ENCODE data around the gene ECD.
"Not testable (repeated sequence)": the region's sequence is repeated elsewhere in the genome, so short reads cannot be mapped to it uniquely, and the experiment has no call there.

Gene ECD

DNA sequence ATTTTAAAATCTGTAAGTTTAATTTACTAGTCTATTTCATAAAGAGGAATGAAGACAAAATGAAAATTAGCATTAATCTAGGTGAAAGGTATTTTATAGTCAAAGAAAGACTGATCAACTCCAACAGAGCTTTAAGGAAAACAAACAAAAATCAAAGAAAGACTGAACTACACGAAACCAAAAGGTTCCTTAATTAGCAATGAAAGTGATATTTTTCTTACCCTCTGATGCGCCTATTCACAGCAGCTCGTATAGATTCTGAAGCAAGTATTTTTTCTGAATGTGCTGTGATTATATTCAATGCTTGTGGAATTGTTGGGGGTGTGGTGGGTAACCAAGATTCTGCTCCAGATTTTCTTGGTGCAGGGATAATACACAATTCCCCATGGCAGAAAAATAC lies 11.8 kb downstream of the ECD start:
- no peak for DNase-seq

DNA sequence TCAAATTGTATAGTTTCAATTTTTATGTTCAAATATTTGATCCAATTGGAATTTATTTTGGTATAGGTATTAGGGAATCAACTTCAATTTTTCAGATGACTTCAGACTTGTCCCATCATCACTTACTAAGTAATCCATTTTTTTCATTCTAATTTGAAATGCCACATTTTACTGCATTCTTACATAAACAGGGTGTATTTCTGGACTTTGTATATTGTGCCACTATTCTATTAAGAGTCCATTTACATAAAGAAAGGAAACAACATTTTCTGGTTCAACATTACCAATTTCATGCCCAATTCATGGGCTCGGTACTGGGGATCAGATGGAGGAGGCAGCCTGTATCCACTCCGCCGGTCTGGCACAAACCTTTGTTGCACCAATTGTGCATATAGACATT lies 15.8 kb downstream of the ECD start:
- no peak for DNase-seq

DNA sequence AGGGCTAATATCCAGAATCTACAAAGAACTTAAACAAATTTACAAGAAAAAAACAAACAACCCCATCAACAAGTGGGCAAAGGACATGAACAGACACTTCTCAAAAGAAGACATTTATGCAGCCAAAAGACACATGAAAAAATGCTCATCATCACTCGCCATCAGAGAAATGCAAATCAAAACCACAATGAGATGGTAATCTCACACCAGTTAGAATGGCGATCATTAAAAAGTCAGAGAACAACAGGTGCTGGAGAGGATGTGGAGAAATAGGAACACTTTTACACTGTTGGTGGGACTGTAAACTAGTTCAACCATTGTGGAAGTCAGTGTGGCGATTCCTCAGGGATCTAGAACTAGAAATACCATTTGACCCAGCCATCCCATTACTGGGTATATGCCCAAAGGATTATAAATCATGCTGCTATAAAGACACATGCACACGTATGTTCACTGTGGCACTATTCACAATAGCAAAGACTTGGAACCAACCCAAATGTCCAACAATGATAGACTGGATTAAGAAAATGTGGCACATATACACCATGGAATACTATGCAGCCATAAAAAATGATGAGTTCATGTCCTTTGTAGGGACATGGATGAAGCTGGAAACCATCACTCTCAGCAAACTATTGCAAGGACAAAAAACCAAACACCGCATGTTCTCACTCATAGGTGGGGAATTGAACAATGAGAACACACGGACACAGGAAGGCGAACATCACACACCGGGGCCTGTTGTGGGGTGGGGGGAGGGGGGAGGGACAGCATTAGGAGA lies 17.0 kb downstream of the ECD start:
- not testable (repeated sequence) for DNase-seq

DNA sequence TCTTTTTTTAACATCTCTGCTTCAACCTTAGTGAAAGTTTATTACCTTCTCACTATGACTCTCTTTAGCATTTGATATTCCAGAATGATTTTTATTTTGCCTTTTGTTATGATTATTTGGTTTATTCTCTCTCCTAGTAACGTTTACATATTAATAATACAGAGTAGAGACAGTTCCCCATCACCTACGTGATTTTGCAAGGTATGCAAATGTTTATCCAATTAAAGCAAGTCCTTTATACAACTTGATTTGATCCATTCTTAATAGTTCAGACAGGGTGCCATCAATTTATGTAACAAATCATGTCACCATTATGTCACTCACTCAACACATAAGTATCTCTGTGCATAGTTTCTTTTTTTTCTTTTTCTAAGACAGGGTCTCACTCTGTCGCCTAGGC lies 26.2 kb downstream of the ECD start:
- no peak for DNase-seq

DNA sequence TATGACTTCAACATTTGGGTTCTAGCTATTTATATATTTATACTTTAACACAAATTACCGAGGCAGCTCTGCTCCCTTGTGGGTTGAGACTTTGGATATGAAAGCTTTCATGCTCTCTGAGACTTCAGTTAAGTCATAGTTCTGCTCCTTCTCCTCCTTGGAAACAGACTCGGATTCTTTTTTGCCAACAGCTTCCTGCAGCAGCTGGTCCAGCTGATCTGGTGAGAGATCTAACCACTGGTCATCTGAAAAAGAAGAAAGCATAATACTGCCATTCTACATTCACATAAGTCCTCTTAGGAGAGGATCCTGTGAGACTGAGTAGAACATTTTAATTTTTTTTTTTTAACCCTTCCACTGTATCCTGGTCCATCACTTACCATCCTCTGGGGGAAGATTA lies 28.6 kb downstream of the ECD start:
- no peak for DNase-seq

DNA sequence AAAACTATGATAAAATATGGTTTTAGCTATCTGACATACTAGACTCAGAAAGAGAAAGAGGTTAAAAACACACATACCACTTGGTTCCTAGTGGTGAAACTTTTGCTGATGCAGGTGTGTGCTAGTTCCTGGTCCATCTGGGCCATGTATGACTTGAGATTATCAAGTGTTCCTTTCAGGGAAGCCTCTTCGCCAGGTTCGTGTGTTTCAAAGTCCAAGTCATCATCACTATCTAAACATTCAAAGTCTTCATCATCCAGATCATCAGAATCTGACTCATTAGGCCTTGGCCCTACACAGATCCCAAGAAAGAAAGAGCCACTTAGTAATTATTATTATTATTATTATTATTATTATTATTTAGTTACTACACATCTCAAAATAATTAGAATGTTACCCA lies 31.2 kb downstream of the ECD start:
- DNase-seq, result no peak

DNA sequence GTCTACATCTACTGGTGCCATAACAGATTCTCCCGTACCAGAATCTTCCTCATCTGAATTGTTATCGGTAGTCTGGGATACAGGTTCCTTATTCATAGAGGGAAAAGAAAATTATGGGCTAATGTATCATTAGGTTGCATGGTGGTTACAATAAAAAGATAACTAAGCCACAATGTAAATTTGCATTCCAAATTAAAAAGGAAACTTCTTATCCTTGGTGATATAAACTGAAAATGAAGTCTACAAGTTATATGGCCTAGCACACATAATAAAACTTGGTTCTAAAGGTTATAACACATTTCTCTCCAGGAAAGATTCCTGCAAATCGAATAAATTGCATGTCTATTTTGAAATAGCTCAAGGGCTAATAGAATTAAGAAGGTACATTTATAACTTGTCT lies 33.1 kb downstream of the ECD start:
- no peak for DNase-seq

DNA sequence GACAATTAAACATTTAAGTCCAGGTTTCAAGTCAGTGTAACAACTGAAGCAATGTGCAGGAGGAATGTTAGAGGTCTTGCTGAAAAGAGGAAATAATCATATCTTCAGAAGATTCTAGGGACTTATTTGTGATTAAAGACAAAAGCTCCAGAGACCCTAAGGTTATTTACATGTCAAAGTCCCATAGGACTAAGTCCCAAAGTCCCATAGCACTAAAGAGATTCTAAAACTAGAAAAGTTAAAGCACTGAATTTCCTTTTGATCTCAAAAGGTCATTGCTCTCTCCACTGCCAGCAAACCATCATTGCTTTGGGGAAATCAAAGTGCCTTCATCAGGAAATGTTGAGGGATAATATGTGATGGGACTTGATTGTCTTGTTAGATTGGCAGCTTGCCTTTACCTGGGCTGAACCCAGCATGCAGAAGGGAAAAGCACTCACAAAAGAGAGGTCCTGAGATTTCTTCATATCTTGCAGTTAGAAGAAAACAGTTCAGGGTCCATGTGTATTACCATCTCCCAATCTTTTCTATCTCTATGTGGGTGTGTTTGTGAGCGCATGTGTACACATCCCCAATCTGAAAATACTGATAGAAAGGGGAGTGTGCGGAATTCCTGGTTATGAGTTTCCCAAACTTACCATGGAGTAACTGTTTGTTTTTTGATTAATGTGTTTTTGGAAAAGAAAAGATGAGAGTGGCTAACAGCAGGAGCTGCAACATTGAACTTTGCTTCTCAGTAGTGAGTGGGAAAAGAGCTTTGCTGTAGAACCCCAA lies 35.7 kb downstream of the ECD start:
- DNase-seq, result no peak

DNA sequence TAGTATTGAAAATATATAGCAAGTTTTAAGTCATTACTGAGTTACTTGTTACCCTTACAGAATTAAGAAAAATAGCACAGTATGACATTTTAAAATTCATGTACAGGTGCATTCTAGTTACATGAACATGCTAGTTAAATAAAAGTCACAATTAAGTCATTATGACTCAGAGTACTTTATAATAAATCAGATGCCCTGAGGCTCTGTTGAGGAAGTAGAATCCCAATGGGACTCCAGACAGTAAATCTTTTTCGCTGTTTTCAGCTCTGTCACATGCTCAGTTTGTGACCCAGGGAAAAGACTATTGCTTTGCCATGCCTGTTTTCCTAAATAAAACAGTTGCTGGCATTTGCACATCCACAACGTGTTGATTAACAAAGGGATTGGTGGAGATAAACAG lies 36.5 kb downstream of the ECD start:
- no peak for DNase-seq

DNA sequence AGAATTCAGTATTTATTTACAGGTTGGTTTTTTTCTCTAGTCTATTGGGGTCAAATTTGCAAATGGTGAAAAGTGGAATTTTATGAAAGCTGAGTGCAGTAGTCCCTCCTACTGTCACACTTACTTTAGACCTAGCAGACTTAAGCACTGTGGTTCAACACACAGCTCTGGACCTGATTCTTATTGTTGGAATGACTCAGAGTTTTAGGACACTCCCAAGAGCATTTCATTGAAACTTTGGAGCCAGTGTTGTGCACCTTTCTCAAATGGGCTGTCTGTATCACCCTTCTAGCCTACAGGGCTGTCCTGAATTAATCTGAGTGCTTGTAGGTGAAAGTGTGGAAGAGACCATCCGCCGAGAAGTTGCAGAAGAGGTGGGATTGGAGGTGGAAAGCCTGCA lies 41.5 kb downstream of the ECD start:
- DNase-seq, result no peak

DNA sequence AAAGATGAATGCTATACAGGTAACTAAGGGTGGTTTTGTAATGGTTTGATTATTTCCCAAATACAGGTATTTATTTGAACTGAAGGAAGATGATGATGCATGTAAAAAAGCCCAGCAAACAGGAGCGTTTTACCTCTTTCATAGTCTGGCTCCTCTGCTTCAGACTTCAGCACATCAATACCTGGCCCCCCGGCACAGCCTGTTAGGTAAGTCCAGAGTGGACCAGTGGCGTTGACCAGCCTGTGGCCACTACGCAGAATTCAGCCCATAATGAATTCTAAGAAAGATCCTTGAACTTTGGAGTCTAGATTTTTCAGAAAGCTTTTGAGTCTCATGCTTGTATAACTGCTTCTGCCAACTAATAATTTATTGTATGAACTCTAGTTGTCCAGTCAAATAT lies 47.9 kb downstream of the ECD start:
- no peak for DNase-seq

DNA sequence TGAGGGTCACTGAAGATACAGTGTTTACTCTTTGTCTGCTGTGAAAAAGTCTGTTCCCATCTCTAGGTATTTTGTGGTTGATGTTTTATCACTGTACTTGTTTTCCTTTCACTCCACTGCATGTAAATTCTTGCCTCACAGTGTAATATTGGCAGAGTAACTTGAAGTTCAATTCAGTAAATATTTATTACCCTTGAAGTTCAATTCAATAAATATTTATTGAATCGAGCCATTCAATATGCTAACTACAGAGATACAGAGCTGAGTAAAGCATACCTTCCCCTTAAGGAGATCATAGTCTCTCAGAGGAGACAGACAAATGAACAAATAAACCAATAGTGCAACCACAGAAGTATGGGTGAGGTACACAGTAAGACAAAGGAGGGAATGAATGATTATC lies 48.4 kb downstream of the ECD start:
- DNase-seq, result no peak

DNA sequence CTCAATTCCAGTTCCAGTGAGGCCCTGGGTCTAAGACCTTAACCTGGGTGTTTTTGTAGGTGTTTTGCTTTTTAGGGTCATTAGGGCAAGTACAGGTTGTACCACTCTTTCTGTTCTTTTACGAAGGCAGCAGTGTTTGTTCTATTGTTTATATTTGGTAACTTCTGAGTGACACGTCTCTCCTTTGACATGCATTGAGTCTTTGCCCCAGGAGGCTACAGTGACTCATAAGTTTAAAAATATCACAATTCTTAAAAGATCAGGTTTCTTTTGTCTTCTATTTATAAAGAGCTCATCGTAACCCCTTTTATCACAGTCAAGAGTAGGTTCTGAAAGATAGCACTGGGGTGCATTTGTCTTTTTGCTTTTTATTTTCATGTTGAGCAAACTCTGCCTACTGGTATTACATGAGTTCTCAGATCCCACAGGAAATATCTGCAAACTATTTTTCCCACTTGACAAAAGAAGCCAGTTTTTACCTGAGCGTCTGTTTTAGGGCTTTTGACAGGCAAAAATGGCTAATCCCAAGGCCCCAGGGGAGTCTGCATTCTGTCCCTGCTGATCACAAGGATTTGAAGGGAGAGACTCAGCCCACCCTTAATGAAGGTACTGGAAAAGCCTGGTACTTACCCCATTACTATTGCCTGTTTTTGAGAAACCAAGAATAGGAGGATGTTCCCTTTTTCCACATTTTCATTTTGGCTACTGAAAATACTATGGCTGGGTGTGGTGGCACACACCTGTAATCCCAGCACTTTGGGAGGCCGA lies 49.6 kb downstream of the ECD start:
- no peak for DNase-seq

DNA sequence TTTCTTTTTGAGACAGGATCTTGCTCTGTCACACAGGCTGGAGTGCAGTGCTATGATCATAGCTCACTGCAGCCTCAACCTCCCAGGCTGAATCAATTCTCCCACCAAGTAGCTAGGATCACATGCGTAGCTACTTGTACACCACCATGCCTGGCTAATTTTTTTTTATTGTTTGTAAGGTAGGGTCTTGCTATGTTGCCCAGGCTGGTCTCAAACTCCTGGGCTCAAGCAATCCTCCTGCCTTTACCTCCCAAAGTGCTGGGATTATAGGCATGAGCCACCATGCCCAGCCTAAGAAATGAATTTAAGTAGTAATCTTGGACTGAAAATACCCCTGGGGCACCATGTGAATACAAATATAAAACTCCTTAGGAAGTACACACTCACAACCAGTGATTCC lies 51.8 kb downstream of the ECD start:
- no peak for DNase-seq

DNA sequence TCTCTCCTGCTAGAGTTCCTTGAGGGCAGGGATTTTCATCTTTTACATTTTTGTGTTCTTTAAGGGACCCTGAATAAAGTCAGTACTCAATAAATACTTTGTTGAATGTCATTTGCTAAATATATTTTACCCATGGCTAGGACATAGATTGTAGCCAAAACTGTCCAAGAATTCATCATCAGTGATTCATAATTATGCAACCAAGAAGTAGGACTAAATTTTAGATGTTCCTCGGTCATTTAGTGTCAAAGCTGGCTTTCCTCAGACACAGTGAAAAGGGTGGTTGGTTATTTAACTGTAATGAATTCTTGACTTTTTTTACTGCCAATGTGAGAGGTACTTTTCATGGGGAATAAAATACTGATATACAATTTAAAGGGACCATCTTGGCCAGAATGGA lies 54.3 kb downstream of the ECD start:
- no peak for DNase-seq

DNA sequence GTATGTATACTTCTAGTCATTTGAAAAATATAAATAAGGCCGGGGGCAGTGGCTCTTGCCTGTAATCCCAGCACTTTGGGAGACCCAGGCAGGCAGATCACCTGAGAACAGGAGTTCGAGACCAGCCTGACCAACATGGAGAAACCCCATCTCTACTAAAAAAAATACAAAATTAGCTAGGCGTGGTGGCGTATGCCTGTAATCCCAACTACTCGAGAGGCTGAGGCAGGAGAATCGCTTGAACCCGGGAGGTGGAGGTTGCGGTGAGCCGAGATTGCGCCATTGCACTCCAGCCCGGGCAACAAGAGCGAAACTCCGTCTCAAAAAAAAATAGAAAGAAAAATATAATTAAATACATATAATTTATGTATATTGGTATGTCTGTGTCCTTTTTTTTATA lies 55.8 kb downstream of the ECD start:
- not testable (repeated sequence) for DNase-seq

DNA sequence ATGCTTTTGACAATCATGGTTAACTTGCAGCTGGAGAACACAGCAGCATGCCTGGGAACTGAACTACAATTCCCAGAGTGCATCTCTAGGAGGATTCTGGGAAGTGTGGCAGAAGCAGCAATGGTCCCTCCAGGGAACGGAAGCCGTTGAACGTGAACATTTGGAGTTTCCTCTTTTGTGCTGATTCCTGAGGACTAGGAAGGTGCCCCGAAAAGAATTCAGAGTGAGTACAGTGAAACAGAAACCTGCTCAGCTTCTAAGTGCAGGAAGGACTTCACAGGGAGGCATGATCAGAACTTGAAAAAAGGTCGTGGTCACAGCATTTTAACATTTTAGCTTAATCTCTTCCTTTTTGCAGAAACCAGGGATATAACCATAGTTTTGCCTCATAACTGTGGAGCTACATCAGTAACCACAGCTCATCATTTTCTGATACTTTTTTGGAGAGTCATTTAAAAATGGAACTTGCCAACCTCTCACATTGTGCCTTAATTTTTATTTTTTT lies 57.4 kb downstream of the ECD start, which contains the start of gene NUDT13:
NUDT13 (plus strand) TSS at position 111 of the 505 bp plus-strand sequence. CDS start 3,911 bp downstream, outside the sequence.
- no peak for DNase-seq

DNA sequence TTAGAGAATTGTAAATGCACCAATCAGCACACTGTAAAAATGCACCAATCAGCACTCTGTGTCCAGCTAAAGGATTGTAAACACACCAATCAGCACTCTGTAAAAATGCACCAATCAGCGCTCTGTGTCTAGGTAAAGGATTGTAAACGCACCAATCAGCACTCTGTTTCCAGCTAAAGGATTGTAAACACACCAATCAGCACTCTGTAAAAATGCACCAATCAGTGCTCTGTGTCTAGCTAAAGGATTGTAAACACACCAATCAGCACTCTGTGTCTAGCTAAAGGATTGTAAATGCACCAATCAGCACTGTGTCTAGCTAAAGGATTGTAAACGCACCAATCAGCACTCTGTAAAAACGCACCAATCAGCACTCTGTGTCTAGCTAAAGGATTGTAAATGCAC lies 58.6 kb downstream of the ECD start:
- DNase-seq, result not testable (repeated sequence)

DNA sequence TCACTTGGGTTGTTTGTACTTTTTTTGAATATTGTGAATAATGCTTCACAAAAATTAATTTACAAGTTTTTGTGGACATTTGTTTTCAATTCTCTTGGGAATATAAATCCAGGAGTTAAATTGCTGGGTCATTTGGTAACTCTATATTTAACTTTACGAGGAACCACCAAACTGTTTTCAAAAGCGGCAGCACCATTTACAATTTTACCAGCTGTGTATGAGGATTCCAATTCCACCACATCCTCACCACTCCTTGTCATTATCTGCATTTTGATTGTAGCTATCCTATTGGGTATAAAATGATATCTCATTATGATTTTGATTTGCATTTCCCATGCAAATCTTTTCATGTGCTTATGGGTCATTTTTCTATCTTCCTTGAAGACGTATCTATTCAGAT lies 61.5 kb downstream of the ECD start:
- DNase-seq, result no peak

DNA sequence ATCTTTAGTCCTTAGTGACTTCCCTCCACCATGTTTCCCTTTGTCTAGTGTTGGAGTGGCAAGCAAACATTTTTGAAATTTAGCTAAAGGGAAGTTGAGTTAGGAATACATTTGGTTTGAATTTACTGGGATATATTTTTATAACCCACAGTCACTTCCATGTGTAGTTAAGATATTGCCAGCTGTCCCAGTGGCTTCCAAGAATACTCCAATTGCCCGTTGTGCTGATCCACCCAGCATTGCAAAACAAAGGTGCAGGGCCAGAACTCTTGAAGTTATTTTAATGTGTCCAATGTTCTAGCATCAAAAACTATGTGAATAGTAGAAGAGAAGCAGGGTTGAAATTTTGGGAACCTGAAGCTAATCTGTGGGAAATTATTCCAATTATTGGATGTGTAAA lies 68.7 kb downstream of the ECD start:
- DNase-seq, result no peak

DNA sequence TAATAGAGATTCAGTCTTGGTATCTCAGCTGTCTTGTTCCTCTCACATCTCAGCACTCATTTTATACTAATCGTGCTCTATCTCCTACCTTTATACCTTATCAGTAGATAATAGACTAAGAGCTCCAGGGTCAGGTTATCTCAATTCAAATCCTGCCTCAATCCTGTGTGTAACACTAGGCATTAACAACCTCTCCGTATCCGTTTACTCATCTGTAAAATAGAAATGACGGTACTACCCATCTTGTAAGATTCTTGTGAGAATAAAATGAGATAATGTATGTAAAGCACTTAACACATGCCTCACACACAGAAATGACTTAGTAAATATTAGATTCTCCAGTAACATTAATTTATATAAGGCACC lies 70.5 kb downstream of the ECD start:
- DNase-seq, result no peak

DNA sequence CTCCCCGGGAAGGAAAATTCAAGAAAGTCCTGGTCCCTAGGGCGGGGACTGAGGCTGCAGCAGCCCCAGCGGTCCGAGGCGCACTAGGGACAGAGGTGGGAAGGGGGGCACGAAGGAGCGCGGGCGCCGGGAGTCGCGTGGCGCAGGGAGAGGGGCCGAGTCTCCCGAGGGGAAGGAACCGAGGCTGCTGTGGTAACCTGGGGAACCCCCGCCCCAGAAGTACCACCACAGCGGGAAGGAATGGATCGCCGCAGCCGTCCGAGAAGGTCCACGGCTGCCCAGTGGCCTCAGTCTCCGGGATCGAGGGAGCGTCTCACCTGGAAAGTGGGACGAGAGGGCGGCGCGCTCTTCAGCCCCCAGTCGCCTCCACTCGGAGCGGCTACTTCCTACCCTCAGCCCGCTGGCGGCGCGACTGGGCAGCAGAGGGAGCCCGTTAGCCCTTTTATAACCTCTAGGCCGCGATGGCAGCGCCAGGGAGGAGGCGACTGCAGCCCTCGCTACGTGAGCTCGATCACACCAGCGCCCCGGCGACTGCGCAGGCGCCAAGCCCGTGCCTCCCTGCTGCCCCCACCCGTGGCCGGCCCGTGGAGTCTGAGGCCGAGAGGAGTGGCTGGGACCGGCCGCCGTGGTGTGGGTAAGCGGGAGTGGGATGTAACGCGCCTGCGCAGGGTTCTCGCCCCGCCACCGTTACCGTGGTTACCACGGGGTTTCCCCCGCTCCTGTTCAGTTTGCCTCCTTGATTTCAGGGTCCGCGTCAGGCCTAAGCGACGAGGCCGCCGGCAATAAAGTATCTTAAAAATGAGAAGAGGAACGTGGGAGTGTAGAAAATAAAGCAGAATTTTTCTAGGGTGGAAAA lies 71.1 kb downstream of the ECD start, which contains the start of gene P4HA1:
P4HA1 (minus strand) TSS at position 418 of the 856 bp plus-strand sequence. CDS start 21,983 bp downstream, outside the sequence.
- DNase-seq, result peak; percentile 71

All from NCI-H2171 (cell line).